ENCODE data around the gene FDPS. TPM values are rescaled to one million over a fixed set of nuclear protein-coding genes. Genes with fewer than 3 reads are reported as not detected.

FDPS gene
- total and polyA plus RNA-seq, 2 donors (not counting 3 experiments of a cell fraction or from before 2014, with no cell fraction given): 630 to 646 TPM

- CTCF ChIA-PET: no interaction called here
- Histone ChIP-seq H3K4me1 (ENCODE audit: control insufficient read depth, extremely low read depth, insufficient read depth, low read length) (peaks cover 11% of the 10 kb centered on the region), H3K36me3 (ENCODE audit: control insufficient read depth in 2 of 2, extremely low read depth in 1 of 2, insufficient read depth in 2 of 2, low read length in 2 of 2) (peaks cover 29 to 40% of the 10 kb centered on the region in 2 experiments)
Measured at GRCh38 chr1:155269381-155269780, 39.3 kb upstream of the FDPS start.

More at GRCh38 chr1:155269381-155269780, 39.3 kb upstream of the FDPS start:
- Histone ChIP-seq H3K27me3 (ENCODE audit: control insufficient read depth in 2 of 2, insufficient read depth in 2 of 2, low read length in 2 of 2) (no peaks in the 10 kb centered on the region), H3K4me2 (ENCODE audit: insufficient read depth, low read length) (no peak overlapping the region), H2AFZ (ENCODE audit: low read depth, low read length) (no peak overlapping the region), H3K9me3 (replicated peaks; ENCODE audit: control insufficient read depth, insufficient read depth, low read length) (no peaks in the 10 kb centered on the region), H3K9ac (replicated peaks; ENCODE audit: extremely low read depth, insufficient read depth, low read length) (no peak overlapping the region), H3K27ac (ENCODE audit: insufficient read depth, low read depth, low read length) (no peak overlapping the region), H3K79me2 (ENCODE audit: control insufficient read depth, insufficient read depth, low read length) (peaks cover 26% of the 10 kb centered on the region), H4K20me1 (replicated peaks; ENCODE audit: control insufficient read depth, extremely low read depth, insufficient read depth, low read length) (no peaks in the 10 kb centered on the region), H3K9me1 (replicated peaks; ENCODE audit: control insufficient read depth, extremely low read depth, insufficient read depth, low read length) (no peaks in the 10 kb centered on the region), H3K4me3 (replicated peaks in 1 of 3; ENCODE audit: insufficient read depth in 1 of 3, low read depth in 1 of 3, low read length in 3 of 3) (no peak overlapping the region)
- DNase-seq (ENCODE audit: low read depth, low spot score) (no peak), FAIRE-seq (no peak)
- no TSS peak for BruUV-seq (replicated peaks)
- TF ChIP-seq CTCF (IDR thresholded peaks at IDR 0.05; ENCODE audit: extremely low read depth in 1 of 2, insufficient read depth in 1 of 2, low read depth in 1 of 2, low read length in 2 of 2) (no peak), POLR2AphosphoS5 (IDR thresholded peaks at IDR 0.05; ENCODE audit: insufficient read depth, low read depth, low read length) (no peak), EZH2 (IDR thresholded peaks at IDR 0.05; ENCODE audit: borderline replicate concordance, low read depth, low read length, severe bottlenecking) (no peak), MYC (IDR thresholded peaks at IDR 0.05; ENCODE audit: low read depth, low read length) (no peak), GATA2 (IDR thresholded peaks at IDR 0.05; ENCODE audit: insufficient read depth, insufficient read length, low read depth, low read length) (no peak), POLR2A (IDR thresholded peaks at IDR 0.05; ENCODE audit: low read depth, low read length) (no peak), MAX (IDR thresholded peaks at IDR 0.05; ENCODE audit: insufficient read depth, insufficient read length) (no peak), JUN (IDR thresholded peaks at IDR 0.05; ENCODE audit: borderline replicate concordance, insufficient read depth, insufficient read length, low read depth) (no peak), FOS (IDR thresholded peaks at IDR 0.05; ENCODE audit: borderline replicate concordance, insufficient read depth, low read length) (no peak)
- POLR2A ChIA-PET: no interaction called here
- intact Hi-C loops (cut with micrococcal nuclease): no loop called here
- dilution Hi-C loops (cut with MboI; ENCODE audit: extremely low pct_ligation_motif_present, low sequenced_read_pairs): no loop called here

Data from endothelial cell of umbilical vein (primary cell).